Ovary (tissue), 3 donors: ENCODE results near the gene INPP5A.

Source experiments
- EP300 ChIP-seq: sonication (generic); formaldehyde crosslinking; IDR thresholded peaks from one replicate; pipeline ENCODE4 v1.6.1; 2017; ENCODE audit warnings: antibody characterized with exemption
- TF ChIP-seq, protein P1 (sequence below), 3 donors: fragments of 450-650 bp in 2 of 3; fragments of 200-600 bp in 1 of 3; IDR thresholded peaks; one replicate each; pipeline versions ENCODE4 v1.5.1 to v1.8.0; 2016 to 2022; ENCODE audit warnings: antibody characterized with exemption in 3 of 3, mild to moderate bottlenecking in 1 of 3
- donor health status: DM: no; HTN: no; CAD: no.

DNA sequence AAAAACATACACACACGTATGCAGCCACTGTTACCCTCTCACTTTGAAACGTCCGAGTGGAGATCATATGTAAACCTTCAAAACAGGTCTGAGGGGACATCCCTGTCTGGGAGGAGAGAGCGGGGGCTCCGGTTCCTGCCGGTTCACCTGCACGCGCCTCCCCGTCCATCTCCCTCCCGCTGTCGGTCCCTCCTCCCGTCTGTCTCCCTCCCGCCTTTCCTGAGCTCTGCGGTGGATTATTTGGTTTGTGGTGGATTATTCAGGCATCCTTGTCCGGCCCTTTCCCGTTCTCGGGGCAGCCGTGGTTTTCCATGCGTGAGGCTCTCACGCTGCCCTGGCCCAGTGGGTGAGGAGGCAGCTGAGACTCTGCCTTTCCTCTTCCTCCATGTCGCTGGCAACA, 188.6 kb downstream of the INPP5A start:
- TF ChIP-seq, protein P1, sequence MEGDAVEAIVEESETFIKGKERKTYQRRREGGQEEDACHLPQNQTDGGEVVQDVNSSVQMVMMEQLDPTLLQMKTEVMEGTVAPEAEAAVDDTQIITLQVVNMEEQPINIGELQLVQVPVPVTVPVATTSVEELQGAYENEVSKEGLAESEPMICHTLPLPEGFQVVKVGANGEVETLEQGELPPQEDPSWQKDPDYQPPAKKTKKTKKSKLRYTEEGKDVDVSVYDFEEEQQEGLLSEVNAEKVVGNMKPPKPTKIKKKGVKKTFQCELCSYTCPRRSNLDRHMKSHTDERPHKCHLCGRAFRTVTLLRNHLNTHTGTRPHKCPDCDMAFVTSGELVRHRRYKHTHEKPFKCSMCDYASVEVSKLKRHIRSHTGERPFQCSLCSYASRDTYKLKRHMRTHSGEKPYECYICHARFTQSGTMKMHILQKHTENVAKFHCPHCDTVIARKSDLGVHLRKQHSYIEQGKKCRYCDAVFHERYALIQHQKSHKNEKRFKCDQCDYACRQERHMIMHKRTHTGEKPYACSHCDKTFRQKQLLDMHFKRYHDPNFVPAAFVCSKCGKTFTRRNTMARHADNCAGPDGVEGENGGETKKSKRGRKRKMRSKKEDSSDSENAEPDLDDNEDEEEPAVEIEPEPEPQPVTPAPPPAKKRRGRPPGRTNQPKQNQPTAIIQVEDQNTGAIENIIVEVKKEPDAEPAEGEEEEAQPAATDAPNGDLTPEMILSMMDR (IDR thresholded peaks at IDR 0.05), result no peak
- TF ChIP-seq EP300, result no peak
